ENCODE measurements around the gene AZIN2.

AZIN2 gene

DNA sequence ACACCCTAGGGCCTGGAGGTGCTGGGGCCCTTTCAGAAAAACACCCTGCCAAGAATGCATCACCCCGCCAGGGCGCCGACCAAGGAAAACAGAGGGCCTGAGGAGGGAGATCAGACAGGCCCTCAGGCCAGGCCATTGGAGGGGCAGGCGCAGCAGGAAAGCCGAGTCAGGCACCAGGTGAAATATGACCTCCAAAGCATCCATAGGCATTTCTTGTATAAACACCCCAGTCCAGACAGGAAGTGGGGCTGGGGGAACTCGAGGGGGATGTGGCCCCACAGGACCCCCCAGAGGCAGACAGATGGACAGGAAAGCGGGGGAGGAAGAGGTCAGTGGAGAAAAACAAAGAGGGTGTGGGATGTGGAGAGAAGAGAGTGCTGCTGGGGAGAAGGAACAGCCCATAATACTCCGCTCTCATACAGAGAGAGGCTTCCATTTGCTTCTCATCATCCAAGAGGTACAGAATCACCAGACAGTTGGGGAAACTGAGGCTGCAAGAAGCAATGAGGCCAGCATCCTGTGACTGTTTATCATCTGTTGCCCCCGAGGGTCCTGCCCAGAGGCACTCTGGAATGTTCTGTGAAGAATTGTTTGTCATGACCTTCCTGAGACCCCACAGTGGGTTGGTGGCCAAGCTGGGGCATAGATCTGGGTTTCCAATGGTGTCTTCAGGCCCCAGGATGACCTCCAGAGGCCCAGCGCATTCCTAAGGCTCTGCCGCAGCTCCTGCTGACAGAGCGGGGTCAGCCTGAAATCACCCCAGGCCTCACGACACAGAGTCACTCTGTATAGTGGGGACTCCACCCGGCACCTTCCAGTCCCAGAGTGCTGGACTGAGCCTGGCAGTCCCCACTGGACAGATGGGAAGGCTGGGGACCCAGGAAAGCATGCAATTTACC lies 82.9 kb downstream of the AZIN2 start:
- TF ChIP-seq, protein P1, sequence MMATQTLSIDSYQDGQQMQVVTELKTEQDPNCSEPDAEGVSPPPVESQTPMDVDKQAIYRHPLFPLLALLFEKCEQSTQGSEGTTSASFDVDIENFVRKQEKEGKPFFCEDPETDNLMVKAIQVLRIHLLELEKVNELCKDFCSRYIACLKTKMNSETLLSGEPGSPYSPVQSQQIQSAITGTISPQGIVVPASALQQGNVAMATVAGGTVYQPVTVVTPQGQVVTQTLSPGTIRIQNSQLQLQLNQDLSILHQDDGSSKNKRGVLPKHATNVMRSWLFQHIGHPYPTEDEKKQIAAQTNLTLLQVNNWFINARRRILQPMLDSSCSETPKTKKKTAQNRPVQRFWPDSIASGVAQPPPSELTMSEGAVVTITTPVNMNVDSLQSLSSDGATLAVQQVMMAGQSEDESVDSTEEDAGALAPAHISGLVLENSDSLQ (IDR thresholded peaks at IDR 0.05), result peak; percentile 73
- TF ChIP-seq FOXK2 (IDR thresholded peaks at IDR 0.05) (no peak), SUZ12 (IDR thresholded peaks at IDR 0.05) (no peak), CTBP1 (IDR thresholded peaks at IDR 0.05; ENCODE audit: borderline replicate concordance) (no peak)
- peak; percentile 53 for DNase-seq (ENCODE audit: extremely low spot score)
- ChIA-PET POLR2A (no interaction called here), CTCF (interaction anchor here (0.6 kb wide), 1 partner anchor 16 kb away, joined by 3 read pairs; no protein-coding TSS in a partner anchor)

DNA sequence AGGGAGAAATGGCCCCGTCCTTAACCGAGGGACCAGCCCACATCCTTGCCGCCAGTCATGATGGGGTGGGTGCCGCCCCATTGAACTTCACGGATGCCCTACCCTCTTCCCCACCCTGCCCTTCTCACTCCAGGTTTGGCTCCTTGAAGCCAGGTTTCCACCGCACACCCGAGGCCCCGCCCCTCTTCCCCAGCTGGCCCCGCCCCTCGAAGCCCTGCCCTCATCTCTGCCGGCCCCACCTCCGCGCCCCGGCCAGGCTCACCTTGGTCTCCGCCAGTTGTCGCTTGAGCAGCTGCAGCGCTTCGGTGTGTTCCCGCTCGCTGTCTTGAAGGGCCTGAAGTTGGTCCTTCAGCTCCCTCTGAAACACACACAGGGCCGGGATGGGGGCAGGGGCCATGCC lies 84.3 kb downstream of the AZIN2 start:
- TF ChIP-seq L3MBTL2 (conservative IDR thresholded peaks at IDR 0.05) (no peak), FOXK2 (IDR thresholded peaks at IDR 0.05) (no peak), ARNT (IDR thresholded peaks at IDR 0.05) (no peak), ELF4 (IDR thresholded peaks at IDR 0.05) (no peak)
- TF ChIP-seq, protein P1 (IDR thresholded peaks at IDR 0.05), result no peak
- ChIA-PET POLR2A (no interaction called here), CTCF (no interaction called here)
- peak; percentile 83 for DNase-seq (ENCODE audit: extremely low spot score)

DNA sequence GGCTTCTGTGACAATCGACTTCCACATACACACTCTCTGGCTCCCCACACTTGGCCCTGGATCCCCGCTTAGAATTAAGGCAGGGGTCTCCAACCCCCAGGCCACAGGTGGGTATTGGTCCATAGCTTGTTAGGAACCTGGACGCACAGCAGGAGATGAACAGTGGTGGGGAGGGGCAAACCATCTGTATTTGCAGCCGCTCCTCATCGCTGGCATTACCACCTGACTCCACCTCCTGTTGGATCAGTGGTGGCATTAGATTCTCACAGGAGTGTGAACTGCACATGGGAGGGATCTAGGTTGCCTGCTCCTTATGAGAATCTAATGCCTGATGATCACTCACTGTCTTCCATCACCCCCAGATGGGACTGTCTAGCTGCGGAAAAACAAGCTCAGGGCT lies 84.9 kb downstream of the AZIN2 start:
- ChIA-PET CTCF (no interaction called here), POLR2A (no interaction called here)
- no peak for DNase-seq (ENCODE audit: extremely low spot score)
- TF ChIP-seq HDGF (IDR thresholded peaks at IDR 0.05; ENCODE audit: borderline replicate concordance) (no peak), FOXA1 (IDR thresholded peaks at IDR 0.05) (no peak)

DNA sequence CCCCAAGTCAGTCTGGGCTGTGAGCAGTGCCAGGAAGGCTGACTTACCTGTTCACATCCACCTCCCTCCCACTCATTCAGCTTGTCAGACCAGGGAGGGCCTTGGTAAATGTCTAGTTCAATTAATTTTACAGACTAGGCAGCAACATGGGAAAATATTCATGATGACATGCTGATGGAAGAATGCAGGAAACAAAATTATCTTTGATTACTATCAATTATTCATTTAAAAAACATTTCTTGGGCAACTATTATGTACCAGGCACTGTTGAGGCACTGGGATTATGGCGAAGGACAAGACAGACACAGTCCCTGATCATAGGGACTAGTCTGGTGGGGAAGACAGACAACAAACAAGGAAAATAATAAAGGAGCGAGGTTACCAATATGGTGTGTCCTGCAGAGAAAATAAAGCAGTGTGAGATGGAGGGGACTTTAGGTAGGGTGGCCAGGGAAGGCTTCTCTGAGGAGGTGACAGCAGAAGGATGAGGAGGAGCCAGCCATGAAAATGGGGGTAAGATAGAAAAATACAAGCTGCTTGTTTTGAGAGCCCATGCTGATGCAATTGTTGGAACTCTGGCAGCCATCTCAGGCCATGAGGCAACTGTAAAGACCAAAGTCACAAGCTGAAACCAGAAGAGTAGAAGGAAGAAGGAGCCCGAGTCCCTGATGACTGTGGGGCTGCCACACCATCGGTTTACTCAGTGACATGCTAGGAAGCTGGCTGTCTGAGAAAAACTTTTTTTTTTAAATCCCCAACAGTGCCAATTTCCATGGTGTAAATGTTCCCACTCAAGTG lies 86.9 kb downstream of the AZIN2 start:
- no peak for DNase-seq (ENCODE audit: extremely low spot score)
- POLR2A ChIA-PET, result no interaction called here
- CTCF ChIA-PET, result no interaction called here
- no peak for TF ChIP-seq ZNF384 (IDR thresholded peaks at IDR 0.05)
- no peak for TF ChIP-seq FOXA1 (IDR thresholded peaks at IDR 0.05)
- TF ChIP-seq HDGF (IDR thresholded peaks at IDR 0.05; ENCODE audit: borderline replicate concordance), result no peak
- no peak for TF ChIP-seq TARDBP (IDR thresholded peaks at IDR 0.05)
- TF ChIP-seq NFRKB (IDR thresholded peaks at IDR 0.05), result no peak
- TF ChIP-seq FOXM1 (IDR thresholded peaks at IDR 0.05; ENCODE audit: borderline replicate concordance), result no peak
- TF ChIP-seq, protein P1 (IDR thresholded peaks at IDR 0.05), result no peak
- TF ChIP-seq ELF4 (IDR thresholded peaks at IDR 0.05), result no peak
- no peak for TF ChIP-seq L3MBTL2 (conservative IDR thresholded peaks at IDR 0.05)
- TF ChIP-seq SUZ12 (IDR thresholded peaks at IDR 0.05), result no peak
- no peak for TF ChIP-seq ARNT (IDR thresholded peaks at IDR 0.05)
- no peak for TF ChIP-seq BHLHE40 (IDR thresholded peaks at IDR 0.05; ENCODE audit: borderline replicate concordance)
- no peak for TF ChIP-seq SP1 (IDR thresholded peaks at IDR 0.05)

DNA sequence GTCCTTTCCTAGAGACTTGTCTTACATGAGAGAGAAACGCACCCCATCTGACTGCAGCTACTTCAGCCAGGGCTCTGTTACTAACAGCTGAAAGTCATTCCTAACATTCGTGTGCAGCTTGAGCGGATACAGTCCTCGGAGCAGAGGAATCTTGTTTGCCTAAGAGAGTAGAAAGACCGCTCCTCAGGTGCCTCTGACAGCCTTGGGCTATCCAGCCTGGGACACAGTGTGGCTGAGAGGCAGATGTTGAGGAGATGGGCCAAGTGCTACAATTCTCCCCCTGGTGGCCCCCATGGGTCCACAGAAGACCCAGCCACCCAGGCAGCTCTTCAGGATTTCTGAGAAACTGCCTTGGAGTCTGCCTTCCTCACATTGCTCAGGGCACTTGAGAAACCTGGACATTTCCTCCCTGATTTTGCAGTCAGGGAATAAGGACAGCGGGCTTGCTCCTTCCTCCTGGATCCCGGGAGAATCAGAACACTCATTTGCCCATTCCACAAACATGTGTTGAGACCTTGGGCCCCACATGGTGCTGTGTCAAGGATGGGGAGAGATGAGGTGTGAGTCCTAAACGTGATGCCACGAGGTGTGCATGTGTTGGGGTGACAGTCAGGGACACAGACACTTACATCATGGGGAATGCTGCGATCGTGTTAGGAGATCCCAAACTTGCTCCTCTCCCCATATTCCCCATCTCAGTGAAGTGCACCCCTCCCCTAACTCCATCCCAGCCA lies 87.8 kb downstream of the AZIN2 start:
- CTCF ChIA-PET, result interaction anchor here (1.0 kb wide), 1 partner anchor 42 kb away, joined by 3 read pairs; no protein-coding TSS in a partner anchor
- POLR2A ChIA-PET, result no interaction called here
- no peak for DNase-seq (ENCODE audit: extremely low spot score)
- TF ChIP-seq ELF4 (IDR thresholded peaks at IDR 0.05) (no peak), CTBP1 (IDR thresholded peaks at IDR 0.05; ENCODE audit: borderline replicate concordance) (no peak), BHLHE40 (IDR thresholded peaks at IDR 0.05; ENCODE audit: borderline replicate concordance) (no peak), HDGF (IDR thresholded peaks at IDR 0.05; ENCODE audit: borderline replicate concordance) (no peak), SUZ12 (IDR thresholded peaks at IDR 0.05) (no peak), L3MBTL2 (conservative IDR thresholded peaks at IDR 0.05) (no peak)
- TF ChIP-seq, protein P1 (IDR thresholded peaks at IDR 0.05), result no peak
